K562 (cell line): ENCODE results near the gene EML2. TPM values are rescaled to one million over a fixed set of nuclear protein-coding genes. Genes with fewer than 3 reads are reported as not detected.

Experiments used
- CAMTA2 ChIP-seq: fragments of 250-450 bp; sonication (Bioruptor Pico); conservative IDR thresholded peaks from 2 replicates; pipeline ENCODE4 v1.5.1; 2022
- CHD2 ChIP-seq: IDR thresholded peaks from 2 replicates; pipeline ENCODE4 v1.6.1; 2011; ENCODE audit warnings: low read depth, low read length
- DDX20 ChIP-seq: fragments of 450-650 bp; IDR thresholded peaks from 2 replicates; pipeline ENCODE4 v1.6.1; 2016; ENCODE audit warnings: missing genetic modification characterization, low read depth, mild to moderate bottlenecking, missing compliant biosample characterization, moderate library complexity
- FOXK2 ChIP-seq, 2 experiments: fragments of 450-650 bp; IDR thresholded peaks in 1 of 2; conservative IDR thresholded peaks in 1 of 2; 2 replicates each; pipeline ENCODE4 v1.6.1; 2016; ENCODE audit warnings: low read depth in 2 of 2, mild to moderate bottlenecking in 1 of 2
- FOXM1 ChIP-seq, 2 experiments: fragments of 450-650 bp in 1 of 2; sonication (generic) in 1 of 2; formaldehyde crosslinking in 1 of 2; IDR thresholded peaks; 2 replicates each; pipeline versions ENCODE4 v1.6.1 to v1.9.0; 2017 to 2022; ENCODE audit warnings: low read depth in 2 of 2, mild to moderate bottlenecking in 2 of 2, missing genetic modification reagents in 1 of 2, moderate library complexity in 1 of 2
- FOXP1 ChIP-seq: sonication (generic); formaldehyde crosslinking; IDR thresholded peaks from 2 replicates; pipeline ENCODE4 v1.8.0; 2022; ENCODE audit warnings: mild to moderate bottlenecking, missing genetic modification reagents
- HDAC3 ChIP-seq: fragments of 450-650 bp; IDR thresholded peaks from 2 replicates; pipeline ENCODE4 v1.6.1; 2018; ENCODE audit warnings: borderline replicate concordance, mild to moderate bottlenecking, moderate library complexity; ENCODE audit not compliant: partially characterized antibody
- HMG20A ChIP-seq: fragments of 450-650 bp; formaldehyde crosslinking; conservative IDR thresholded peaks from 2 replicates; pipeline ENCODE4 v1.4.0; 2020; ENCODE audit warnings: mild to moderate bottlenecking, mixed read lengths
- HMG20B ChIP-seq: fragments of 250-450 bp; sonication (Bioruptor Pico); IDR thresholded peaks from 2 replicates; pipeline ENCODE4 v1.5.0; 2021; ENCODE audit warnings: mild to moderate bottlenecking
- KLF10 ChIP-seq: fragments of 250-450 bp; sonication (Bioruptor Pico); IDR thresholded peaks from 2 replicates; pipeline ENCODE4 v1.6.1; 2021; ENCODE audit warnings: matching md5 sums
- KLF16 ChIP-seq: IDR thresholded peaks from 2 replicates; pipeline ENCODE4 v1.6.1; 2016; ENCODE audit warnings: antibody characterized with exemption
- MAFK ChIP-seq: IDR thresholded peaks from 2 replicates; pipeline ENCODE4 v1.6.1; 2011; ENCODE audit warnings: low read length, improper control_type of control experiment
- MTA1 ChIP-seq: fragments of 450-650 bp; IDR thresholded peaks from 2 replicates; pipeline ENCODE4 v1.6.1; 2017; ENCODE audit warnings: borderline replicate concordance
- MTA3 ChIP-seq: fragments of 450-650 bp; formaldehyde crosslinking; IDR thresholded peaks from 2 replicates; pipeline ENCODE4 v1.6.1; 2017; ENCODE audit warnings: mild to moderate bottlenecking, borderline replicate concordance
- NR2F6 ChIP-seq: fragments of 450-650 bp; formaldehyde crosslinking; IDR thresholded peaks from 2 replicates; pipeline ENCODE4 v1.4.0; 2020; ENCODE audit warnings: mild to moderate bottlenecking
- RBM34 ChIP-seq: fragments of 200-400 bp; formaldehyde crosslinking; IDR thresholded peaks from 2 replicates; pipeline ENCODE4 v1.6.1; 2018; ENCODE audit warnings: low read length, borderline replicate concordance; ENCODE audit not compliant: insufficient read depth
- SMAD2 ChIP-seq: fragments of 150-350 bp; IDR thresholded peaks from 2 replicates; pipeline ENCODE4 v1.6.1; 2014; ENCODE audit warnings: low read depth, mild to moderate bottlenecking, low read length
- SNRNP70 ChIP-seq: fragments of 200-400 bp; formaldehyde crosslinking; optimal IDR thresholded peaks from 2 replicates; pipeline ENCODE3; 2017; ENCODE audit warnings: low read depth, low read length
- YBX1 ChIP-seq: fragments of 450-650 bp; IDR thresholded peaks from 2 replicates; pipeline ENCODE4 v1.7.1; 2016; ENCODE audit warnings: mild to moderate bottlenecking
- ZNF583 ChIP-seq: fragments of 250-450 bp; sonication (Bioruptor Pico); IDR thresholded peaks from 2 replicates; pipeline ENCODE4 v1.4.0; 2020
- polyA plus RNA-seq, 8 experiments: library from polyadenylated mRNA; depleted of rRNA in 4 of 8; stranded (reverse) in 5 of 8; unstranded in 3 of 8; fragments of >200 nt; fragmentation: Nextera tagmentation in 2 of 8; fragmentation: Illumina TruSeq in 1 of 8; extraction: Ambion mirVana in 2 of 8; extraction: Trizol in 1 of 8; gene quantifications; 2 replicates each; pipeline versions ENCODE4 v1.2.1 to v1.2.3, GENCODE V29; 2011 to 2014; ENCODE audit warnings: inconsistent platforms in 1 of 8, missing spikeins in 1 of 8
- total RNA-seq, 7 experiments: library from RNA; depleted of rRNA in 6 of 7; stranded (reverse); fragments of >200 nt in 6 of 7; fragmentation: Illumina TruSeq in 2 of 7; extraction: Trizol in 2 of 7; gene quantifications; 2 replicates each; pipeline versions ENCODE4 v1.2.1 to v1.2.3, GENCODE V29; 2011 to 2021; ENCODE audit warnings: low replicate concordance in 1 of 7
- TF ChIP-seq, protein P1 (sequence below), 2 experiments: fragments of 450-650 bp; IDR thresholded peaks; 2 replicates each; pipeline ENCODE4 v1.6.1; 2016; ENCODE audit warnings: mild to moderate bottlenecking in 2 of 2, borderline replicate concordance in 1 of 2, low read depth in 1 of 2, moderate library complexity in 1 of 2

Gene EML2
- total and polyA plus RNA-seq, 9 of the 15 experiments (the other 6 are each of a cell fraction or from before 2014, with no cell fraction given) = 2.6 to 69.6 (median 24.8) TPM

GRCh38 chr19:45591004-45591637, 48.1 kb downstream of the EML2 start (continued):
- TF ChIP-seq, protein P1, sequence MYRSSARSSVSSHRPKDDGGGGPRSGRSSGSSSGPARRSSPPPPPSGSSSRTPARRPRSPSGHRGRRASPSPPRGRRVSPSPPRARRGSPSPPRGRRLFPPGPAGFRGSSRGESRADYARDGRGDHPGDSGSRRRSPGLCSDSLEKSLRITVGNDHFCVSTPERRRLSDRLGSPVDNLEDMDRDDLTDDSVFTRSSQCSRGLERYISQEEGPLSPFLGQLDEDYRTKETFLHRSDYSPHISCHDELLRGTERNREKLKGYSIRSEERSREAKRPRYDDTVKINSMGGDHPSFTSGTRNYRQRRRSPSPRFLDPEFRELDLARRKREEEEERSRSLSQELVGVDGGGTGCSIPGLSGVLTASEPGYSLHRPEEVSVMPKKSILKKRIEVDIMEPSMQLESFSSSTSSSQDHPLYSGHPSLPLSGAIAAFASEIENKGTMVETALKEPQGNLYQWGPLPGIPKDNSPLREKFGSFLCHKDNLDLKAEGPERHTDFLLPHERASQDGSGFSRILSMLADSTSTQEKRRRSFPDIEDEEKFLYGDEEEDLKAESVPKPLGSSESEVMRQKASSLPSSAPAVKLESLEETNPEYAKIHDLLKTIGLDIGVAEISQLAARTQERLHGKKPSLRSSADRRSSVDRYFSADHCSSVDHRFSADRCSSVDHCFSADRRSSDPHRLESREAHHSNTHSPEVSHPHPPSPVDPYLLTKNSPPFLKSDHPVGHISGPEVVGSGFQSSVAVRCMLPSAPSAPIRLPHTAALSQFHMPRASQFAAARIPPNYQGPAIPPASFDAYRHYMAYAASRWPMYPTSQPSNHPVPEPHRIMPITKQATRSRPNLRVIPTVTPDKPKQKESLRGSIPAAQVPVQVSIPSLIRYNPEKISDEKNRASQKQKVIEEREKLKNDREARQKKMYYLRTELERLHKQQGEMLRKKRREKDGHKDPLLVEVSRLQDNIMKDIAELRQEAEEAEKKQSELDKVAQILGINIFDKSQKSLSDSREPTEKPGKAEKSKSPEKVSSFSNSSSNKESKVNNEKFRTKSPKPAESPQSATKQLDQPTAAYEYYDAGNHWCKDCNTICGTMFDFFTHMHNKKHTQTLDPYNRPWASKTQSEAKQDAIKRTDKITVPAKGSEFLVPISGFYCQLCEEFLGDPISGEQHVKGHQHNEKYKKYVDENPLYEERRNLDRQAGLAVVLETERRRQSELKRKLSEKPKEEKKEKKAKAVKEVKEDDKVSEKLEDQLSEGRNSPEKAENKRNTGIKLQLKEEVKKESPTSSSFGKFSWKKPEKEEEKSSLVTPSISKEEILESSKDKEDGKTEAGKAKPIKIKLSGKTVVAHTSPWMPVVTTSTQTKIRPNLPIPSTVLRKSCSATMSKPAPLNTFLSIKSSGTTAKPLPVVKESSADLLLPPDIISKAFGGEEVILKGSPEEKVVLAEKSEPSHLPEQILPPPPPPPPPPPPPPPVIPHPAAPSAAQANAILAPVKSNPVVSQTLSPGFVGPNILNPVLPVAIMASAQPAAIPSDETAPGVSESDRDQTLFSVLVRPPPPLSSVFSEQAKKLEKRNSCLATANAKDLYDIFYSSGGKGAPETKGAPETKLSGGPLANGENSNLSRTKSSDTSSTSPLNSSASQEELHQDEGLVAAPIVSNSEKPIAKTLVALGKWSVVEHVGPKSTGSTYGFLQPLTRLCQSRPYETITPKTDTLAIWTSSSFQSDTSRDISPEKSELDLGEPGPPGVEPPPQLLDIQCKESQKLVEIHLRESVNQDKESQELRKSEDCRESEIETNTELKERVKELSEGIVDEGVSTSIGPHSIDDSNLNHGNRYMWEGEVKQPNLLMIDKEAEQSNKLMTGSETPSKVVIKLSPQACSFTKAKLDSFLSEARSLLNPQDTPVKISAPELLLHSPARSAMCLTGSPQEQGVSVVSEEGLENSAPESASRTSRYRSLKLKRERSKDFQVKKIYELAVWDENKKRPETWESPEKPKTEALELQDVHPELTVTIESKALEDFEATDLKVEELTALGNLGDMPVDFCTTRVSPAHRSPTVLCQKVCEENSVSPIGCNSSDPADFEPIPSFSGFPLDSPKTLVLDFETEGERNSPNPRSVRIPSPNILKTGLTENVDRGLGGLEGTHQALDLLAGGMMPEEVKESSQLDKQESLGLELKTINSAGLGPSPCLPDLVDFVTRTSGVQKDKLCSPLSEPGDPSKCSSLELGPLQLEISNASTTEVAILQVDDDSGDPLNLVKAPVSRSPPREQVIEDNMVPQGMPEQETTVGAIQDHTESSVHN (IDR thresholded peaks at IDR 0.05; ENCODE audit: borderline replicate concordance in 1 of 2, low read depth in 1 of 2) = no peak
- TF ChIP-seq MTA1 (0 out of 2 replicates have a peak, but pooled peaks have one; percentile 27), KLF10 (CRISPR knock-in tag) (no peak), HMG20B (CRISPR knock-in tag) (no peak), ZNF583 (CRISPR knock-in tag) (peak; percentile 76), FOXM1 (IDR thresholded peaks at IDR 0.05; ENCODE audit: low read depth) (no peak), FOXM1 (CRISPR knock-in tag; IDR thresholded peaks at IDR 0.05; ENCODE audit: low read depth) (no peak), HMG20A (CRISPR knock-in tag) (no peak), CAMTA2 (CRISPR knock-in tag) (no peak), SMAD2 (no peak), MAFK (no peak), YBX1 (no peak), FOXP1 (CRISPR knock-in tag) (peak; percentile 66; the same call in 1 of the 2 replicates), NR2F6 (no peak), SNRNP70 (no peak), RBM34 (no peak), FOXK2 (conservative IDR thresholded peaks at IDR 0.05 in 1 of 2, IDR thresholded peaks at IDR 0.05 in 1 of 2; ENCODE audit: low read depth in 2 of 2) (no peak), MTA3 (peak; percentile 54; the same call in 1 of the 2 replicates), KLF16 (no peak), DDX20 (no peak), CHD2 (no peak), HDAC3 (no peak)
